Measurements from ENCODE around the gene SMYD3.
"Not testable (repeated sequence)": the region's sequence is repeated elsewhere in the genome, so short reads cannot be mapped to it uniquely, and the experiment has no call there.

- not testable (repeated sequence) for TF ChIP-seq POLR2A (conservative IDR thresholded peaks at IDR 0.05); TFAP4 (CRISPR knock-in tag; IDR thresholded peaks at IDR 0.05; ENCODE audit: borderline replicate concordance)
These were observed 690.6 kb downstream of the SMYD3 start for GRCh38 chr1:245816496-245816895.

Data from K562 (cell line).